GM23338 (cell line): Measurements from ENCODE around the gene ZNF229.
"Not testable (repeated sequence)": the region's sequence is repeated elsewhere in the genome, so short reads cannot be mapped to it uniquely, and the experiment has no call there.

Experiments used
- CREB1 ChIP-seq: fragments of 250-450 bp; sonication (Bioruptor Pico); IDR thresholded peaks from 2 replicates; pipeline ENCODE4 v1.5.0; 2020; ENCODE audit warnings: low read depth, mild to moderate bottlenecking, moderate library complexity
- EZH2 ChIP-seq: fragments of 200-600 bp; sonication (generic); IDR thresholded peaks from one replicate; pipeline ENCODE4 v1.8.0; 2017; ENCODE audit warnings: antibody characterized with exemption, mild to moderate bottlenecking, low read depth; ENCODE audit not compliant: unreplicated experiment
- EZH2phosphoT487 ChIP-seq: fragments of 200-600 bp; sonication (generic); IDR thresholded peaks from one replicate; pipeline ENCODE4 v1.8.1; 2018; ENCODE audit warnings: antibody characterized with exemption; ENCODE audit not compliant: unreplicated experiment
- POLR2AphosphoS5 ChIP-seq: IDR thresholded peaks from 2 replicates; pipeline ENCODE4 v1.6.1; 2016; ENCODE audit warnings: antibody characterized with exemption, low read depth
- REST ChIP-seq: IDR thresholded peaks from one replicate; pipeline ENCODE4 v1.6.1; 2018; ENCODE audit warnings: antibody characterized with exemption; ENCODE audit not compliant: unreplicated experiment
- ZNF114 ChIP-seq: fragments of 250-450 bp; sonication (Bioruptor Pico); IDR thresholded peaks from 2 replicates; pipeline ENCODE4 v1.5.0; 2020; ENCODE audit warnings: mild to moderate bottlenecking, moderate library complexity
- TF ChIP-seq, protein P1 (sequence below), 2 experiments: fragments of 200-600 bp in 1 of 2; sonication (generic) in 1 of 2; conservative IDR thresholded peaks; 2 replicates each; pipeline versions ENCODE4 v1.5.1 to v1.6.1; 2016 to 2017; ENCODE audit warnings: antibody characterized with exemption in 2 of 2, low read depth in 2 of 2, mild to moderate bottlenecking in 2 of 2, moderate library complexity in 1 of 2

- TF ChIP-seq, protein P1, sequence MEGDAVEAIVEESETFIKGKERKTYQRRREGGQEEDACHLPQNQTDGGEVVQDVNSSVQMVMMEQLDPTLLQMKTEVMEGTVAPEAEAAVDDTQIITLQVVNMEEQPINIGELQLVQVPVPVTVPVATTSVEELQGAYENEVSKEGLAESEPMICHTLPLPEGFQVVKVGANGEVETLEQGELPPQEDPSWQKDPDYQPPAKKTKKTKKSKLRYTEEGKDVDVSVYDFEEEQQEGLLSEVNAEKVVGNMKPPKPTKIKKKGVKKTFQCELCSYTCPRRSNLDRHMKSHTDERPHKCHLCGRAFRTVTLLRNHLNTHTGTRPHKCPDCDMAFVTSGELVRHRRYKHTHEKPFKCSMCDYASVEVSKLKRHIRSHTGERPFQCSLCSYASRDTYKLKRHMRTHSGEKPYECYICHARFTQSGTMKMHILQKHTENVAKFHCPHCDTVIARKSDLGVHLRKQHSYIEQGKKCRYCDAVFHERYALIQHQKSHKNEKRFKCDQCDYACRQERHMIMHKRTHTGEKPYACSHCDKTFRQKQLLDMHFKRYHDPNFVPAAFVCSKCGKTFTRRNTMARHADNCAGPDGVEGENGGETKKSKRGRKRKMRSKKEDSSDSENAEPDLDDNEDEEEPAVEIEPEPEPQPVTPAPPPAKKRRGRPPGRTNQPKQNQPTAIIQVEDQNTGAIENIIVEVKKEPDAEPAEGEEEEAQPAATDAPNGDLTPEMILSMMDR (conservative IDR thresholded peaks at IDR 0.05; ENCODE audit: low read depth in 2 of 2), result not testable (repeated sequence)
- TF ChIP-seq EZH2; POLR2AphosphoS5; REST; EZH2phosphoT487; CREB1 (CRISPR knock-in tag); ZNF114 (CRISPR knock-in tag): not testable (repeated sequence)
Observed at GRCh38 chr19:44389268-44389667, 59.0 kb downstream of the ZNF229 start.
